ENCODE measurements around the gene AFDN. TPM values are rescaled to one million over a fixed set of nuclear protein-coding genes. Genes with fewer than 3 reads are reported as not detected.

The AFDN gene
- total RNA-seq, 1 experiment from 2014 or later = 108 TPM

DNA sequence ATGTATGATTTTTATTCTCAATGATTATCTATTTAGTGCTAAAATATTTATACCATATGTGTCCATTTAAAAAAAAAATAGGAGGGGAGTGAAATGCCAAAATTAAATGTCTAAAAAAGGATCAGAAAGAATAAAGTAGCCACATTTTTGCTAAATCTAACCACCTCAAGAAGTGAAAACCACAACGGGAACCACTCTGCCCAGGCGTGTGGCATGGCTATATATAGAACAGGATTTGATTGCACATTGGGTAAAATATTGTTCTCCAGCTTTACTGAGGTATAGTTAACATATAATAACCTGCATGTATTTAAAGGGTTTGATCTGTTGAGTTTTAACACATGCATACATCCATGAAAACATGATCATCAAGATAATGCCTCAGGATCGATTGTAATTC, 19.0 kb upstream of the AFDN start:
- BruUV-seq (replicated peaks) = no TSS peak
- no peaks in the 10 kb centered on the region for H3K36me3 ChIP-seq (ENCODE audit: low read depth)
- no peak for DNase-seq
- H3K4me1 ChIP-seq (replicated peaks; ENCODE audit: insufficient read depth) = no peaks in the 10 kb centered on the region
- H3K79me2 ChIP-seq (ENCODE audit: low read depth) = no peaks in the 10 kb centered on the region
- H3F3A ChIP-seq (ENCODE audit: insufficient read depth, low read depth) = 0 out of 2 replicates have a peak, but pooled peaks cover 4% of the 10 kb centered on the region
- H3K4me2 ChIP-seq = no peak overlapping the region
- no peak overlapping the region for H2AFZ ChIP-seq
- CTCF ChIA-PET = interaction anchor here (0.6 kb wide), 1 partner anchor 301 kb away, joined by 3 read pairs; no protein-coding TSS in a partner anchor
- H3K9me3 ChIP-seq (ENCODE audit: insufficient read depth, low read depth) = no peaks in the 10 kb centered on the region
- H3K27ac ChIP-seq = no peak overlapping the region
- H3K9me2 ChIP-seq (ENCODE audit: insufficient read depth) = no peaks in the 10 kb centered on the region
- no peak for TF ChIP-seq EZH2 (IDR thresholded peaks at IDR 0.05; ENCODE audit: low read depth)
- TF ChIP-seq CTCF (conservative IDR thresholded peaks at IDR 0.05) = no peak
- POLR2A ChIA-PET (ENCODE audit: unreplicated experiment) = no interaction called here
- H3K4me3 ChIP-seq = no peak overlapping the region
- no peaks in the 10 kb centered on the region for H3K27me3 ChIP-seq (ENCODE audit: insufficient read depth, low read depth)
- no peaks in the 10 kb centered on the region for H4K20me1 ChIP-seq (ENCODE audit: insufficient read depth)
- intact Hi-C loops (cut with micrococcal nuclease; ENCODE audit: unreplicated experiment) = no loop called here

GRCh38 chr6:167811040-167811439, 15.7 kb upstream of the AFDN start:
- H3K27ac ChIP-seq = no peak overlapping the region
- no peaks in the 10 kb centered on the region for H3K9me3 ChIP-seq (ENCODE audit: insufficient read depth, low read depth)
- TF ChIP-seq EZH2 (IDR thresholded peaks at IDR 0.05; ENCODE audit: low read depth) (no peak), CTCF (conservative IDR thresholded peaks at IDR 0.05) (no peak)
- H3K27me3 ChIP-seq (ENCODE audit: insufficient read depth, low read depth) = no peaks in the 10 kb centered on the region
- H4K20me1 ChIP-seq (ENCODE audit: insufficient read depth) = no peaks in the 10 kb centered on the region
- no peaks in the 10 kb centered on the region for H3K79me2 ChIP-seq (ENCODE audit: low read depth)
- no peaks in the 10 kb centered on the region for H3K9me2 ChIP-seq (ENCODE audit: insufficient read depth)
- H3K4me2 ChIP-seq = no peak overlapping the region
- no peak overlapping the region for H3K4me3 ChIP-seq
- H3K36me3 ChIP-seq (ENCODE audit: low read depth) = no peaks in the 10 kb centered on the region
- no TSS peak for BruUV-seq (replicated peaks)
- intact Hi-C loops (cut with micrococcal nuclease; ENCODE audit: unreplicated experiment) = no loop called here
- ChIA-PET POLR2A (ENCODE audit: unreplicated experiment) (no interaction called here), CTCF (no interaction called here)
- DNase-seq = no peak
- no peaks in the 10 kb centered on the region for H3F3A ChIP-seq (ENCODE audit: insufficient read depth, low read depth)
- H2AFZ ChIP-seq = no peak overlapping the region
- no peaks in the 10 kb centered on the region for H3K4me1 ChIP-seq (replicated peaks; ENCODE audit: insufficient read depth)

DNA sequence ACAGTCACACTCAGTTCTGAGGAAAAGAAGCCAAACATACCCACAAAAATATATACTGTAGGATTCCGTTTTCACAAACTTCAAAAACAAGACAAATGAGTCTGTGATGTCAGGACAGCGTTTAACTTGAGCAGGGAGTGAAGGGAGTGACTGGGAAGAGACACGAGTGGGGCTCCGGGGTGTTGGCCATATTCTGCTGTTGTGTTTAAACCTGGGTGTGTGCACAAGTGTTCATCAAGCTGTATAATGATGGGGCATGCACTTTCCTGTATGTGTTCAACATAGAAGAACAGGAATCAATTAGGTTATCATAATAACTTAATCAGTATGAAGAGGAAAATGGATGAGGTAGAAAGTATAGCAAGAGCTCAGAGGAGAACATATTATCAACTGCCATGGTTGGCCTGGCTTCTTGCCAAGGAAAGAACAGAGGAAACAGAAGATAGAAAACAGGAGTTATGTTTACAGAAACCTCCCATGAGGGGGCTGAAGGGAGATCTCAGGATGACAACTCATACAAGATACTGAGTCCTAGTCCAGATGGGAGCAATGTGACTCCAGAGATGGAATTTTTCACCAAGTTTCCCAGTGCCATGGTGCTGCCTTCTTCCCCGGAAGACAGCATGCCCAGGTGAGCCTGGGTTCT, 15.1 kb upstream of the AFDN start:
- H2AFZ ChIP-seq = no peak overlapping the region
- H3K27ac ChIP-seq = no peak overlapping the region
- no TSS peak for BruUV-seq (replicated peaks)
- H3K9me2 ChIP-seq (ENCODE audit: insufficient read depth) = no peaks in the 10 kb centered on the region
- no peaks in the 10 kb centered on the region for H3K79me2 ChIP-seq (ENCODE audit: low read depth)
- no peaks in the 10 kb centered on the region for H3K9me3 ChIP-seq (ENCODE audit: insufficient read depth, low read depth)
- H3K4me2 ChIP-seq = no peak overlapping the region
- no peaks in the 10 kb centered on the region for H3K4me1 ChIP-seq (replicated peaks; ENCODE audit: insufficient read depth)
- no peak for DNase-seq
- H4K20me1 ChIP-seq (ENCODE audit: insufficient read depth) = no peaks in the 10 kb centered on the region
- intact Hi-C loops (cut with micrococcal nuclease; ENCODE audit: unreplicated experiment) = no loop called here
- POLR2A ChIA-PET (ENCODE audit: unreplicated experiment) = no interaction called here
- CTCF ChIA-PET = no interaction called here
- no peaks in the 10 kb centered on the region for H3K27me3 ChIP-seq (ENCODE audit: insufficient read depth, low read depth)
- no peaks in the 10 kb centered on the region for H3F3A ChIP-seq (ENCODE audit: insufficient read depth, low read depth)
- no peak overlapping the region for H3K4me3 ChIP-seq
- no peaks in the 10 kb centered on the region for H3K36me3 ChIP-seq (ENCODE audit: low read depth)
- TF ChIP-seq EZH2 (IDR thresholded peaks at IDR 0.05; ENCODE audit: low read depth) = no peak
- TF ChIP-seq CTCF (conservative IDR thresholded peaks at IDR 0.05) = no peak

Data from PC-9 (cell line).